OCI-LY7 (cell line): ENCODE data around the gene PALD1.

Source experiments
- EZH2phosphoT487 ChIP-seq: fragments of 200-600 bp; sonication (generic); IDR thresholded peaks from 2 replicates; pipeline ENCODE4 v1.6.1; 2018; ENCODE audit warnings: low read depth, borderline replicate concordance, mild to moderate bottlenecking, mixed run types, antibody characterized with exemption, low read length, moderate library complexity, mixed read lengths
- TF ChIP-seq, protein P1 (sequence below): fragments of 200-600 bp; sonication (generic); conservative IDR thresholded peaks from 2 replicates; pipeline ENCODE4 v1.5.1; 2014; ENCODE audit warnings: mild to moderate bottlenecking, antibody characterized with exemption, low read length, moderate library complexity, mixed read lengths

DNA sequence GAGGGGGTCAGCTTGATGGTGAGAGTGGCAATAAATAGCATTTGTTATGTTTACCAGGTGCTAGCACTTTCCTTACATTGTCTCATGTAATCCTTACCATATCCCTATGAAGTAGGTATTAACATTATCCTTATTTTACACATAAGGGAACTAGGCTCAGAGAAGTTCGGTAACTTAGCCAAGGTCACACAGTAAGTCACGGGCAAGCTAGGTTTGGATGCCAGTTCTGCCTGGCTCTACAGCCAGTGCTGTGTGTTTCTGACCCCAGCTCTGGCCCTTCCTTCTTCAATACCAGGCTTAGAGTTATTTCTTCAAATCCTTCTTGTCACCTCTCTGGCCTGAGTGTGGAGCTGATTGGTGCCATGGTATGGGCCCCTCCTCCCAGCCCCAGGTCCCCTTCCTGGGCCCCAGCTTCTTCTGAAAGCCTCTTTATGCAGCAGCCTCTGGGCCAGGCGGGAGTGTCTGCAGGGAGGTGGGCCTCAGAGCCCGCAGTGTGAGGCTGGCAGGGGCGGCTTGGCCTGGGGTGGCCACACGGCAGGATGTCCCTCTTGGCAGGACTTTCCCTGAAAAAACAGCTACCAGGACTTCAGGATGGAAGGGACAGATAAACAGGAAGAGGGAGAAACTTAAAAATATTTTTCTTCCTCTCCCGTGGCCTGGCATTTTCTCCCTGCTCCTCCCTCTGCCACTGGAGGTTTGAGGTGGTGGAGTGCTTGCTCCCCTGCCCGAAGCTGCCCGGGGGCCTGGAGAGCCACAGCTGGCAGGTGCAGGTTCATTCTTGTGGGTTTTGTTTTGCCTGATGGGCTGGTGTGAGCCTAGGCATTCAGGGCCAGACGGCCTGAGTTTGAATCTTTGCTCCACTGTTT, 20.6 kb downstream of the PALD1 start:
- TF ChIP-seq, protein P1, sequence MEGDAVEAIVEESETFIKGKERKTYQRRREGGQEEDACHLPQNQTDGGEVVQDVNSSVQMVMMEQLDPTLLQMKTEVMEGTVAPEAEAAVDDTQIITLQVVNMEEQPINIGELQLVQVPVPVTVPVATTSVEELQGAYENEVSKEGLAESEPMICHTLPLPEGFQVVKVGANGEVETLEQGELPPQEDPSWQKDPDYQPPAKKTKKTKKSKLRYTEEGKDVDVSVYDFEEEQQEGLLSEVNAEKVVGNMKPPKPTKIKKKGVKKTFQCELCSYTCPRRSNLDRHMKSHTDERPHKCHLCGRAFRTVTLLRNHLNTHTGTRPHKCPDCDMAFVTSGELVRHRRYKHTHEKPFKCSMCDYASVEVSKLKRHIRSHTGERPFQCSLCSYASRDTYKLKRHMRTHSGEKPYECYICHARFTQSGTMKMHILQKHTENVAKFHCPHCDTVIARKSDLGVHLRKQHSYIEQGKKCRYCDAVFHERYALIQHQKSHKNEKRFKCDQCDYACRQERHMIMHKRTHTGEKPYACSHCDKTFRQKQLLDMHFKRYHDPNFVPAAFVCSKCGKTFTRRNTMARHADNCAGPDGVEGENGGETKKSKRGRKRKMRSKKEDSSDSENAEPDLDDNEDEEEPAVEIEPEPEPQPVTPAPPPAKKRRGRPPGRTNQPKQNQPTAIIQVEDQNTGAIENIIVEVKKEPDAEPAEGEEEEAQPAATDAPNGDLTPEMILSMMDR: no peak
- no peak for TF ChIP-seq EZH2phosphoT487
